ENCODE data around the gene TNFRSF1B. TPM values are rescaled to one million over a fixed set of nuclear protein-coding genes. Genes with fewer than 3 reads are reported as not detected.

The TNFRSF1B gene
- polyA plus RNA-seq, 1 donor from 2014 or later = not detected

DNA sequence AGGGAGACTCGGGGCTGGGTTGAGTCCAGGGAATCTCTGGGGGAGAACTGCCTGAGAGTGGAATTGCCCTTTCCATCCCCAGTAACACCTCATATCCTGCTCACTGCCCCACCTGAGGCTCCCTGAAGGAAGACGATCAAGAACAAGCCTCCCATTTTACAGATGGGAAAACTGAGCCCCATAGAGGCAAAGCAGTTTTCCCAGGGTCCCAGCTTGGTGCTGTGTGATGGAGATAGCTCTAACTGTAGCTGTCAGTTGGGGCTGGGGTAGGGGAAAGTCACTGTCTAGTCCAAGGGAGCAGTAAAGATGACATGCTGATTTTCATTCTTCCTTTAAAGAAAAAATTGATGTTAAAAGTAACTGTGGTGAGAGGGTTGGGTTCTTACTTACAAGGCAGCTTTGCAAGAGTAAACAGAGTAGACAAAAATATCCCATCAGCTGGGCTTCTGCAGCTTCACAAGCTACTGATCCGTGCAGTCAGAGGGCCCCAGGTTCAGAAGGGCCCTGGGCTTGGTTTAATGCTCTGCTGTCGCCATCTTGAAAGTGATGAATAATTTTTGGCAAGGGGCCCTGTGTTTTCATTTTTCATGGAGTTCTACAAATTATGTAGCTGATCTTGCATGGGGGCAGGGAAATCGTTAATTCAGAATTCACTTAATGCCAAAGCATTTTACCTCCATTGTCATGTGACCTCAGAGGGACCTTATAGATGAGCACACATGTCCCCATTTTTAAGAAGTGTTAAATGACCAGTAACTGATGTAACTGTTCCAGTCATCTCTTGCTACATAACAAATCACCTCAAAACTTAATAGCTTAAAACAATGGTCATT, 17.6 kb upstream of the TNFRSF1B start:
- no peaks in the 10 kb centered on the region for H3K9me3 ChIP-seq (ENCODE audit: low read length)
- TF ChIP-seq, protein P1, sequence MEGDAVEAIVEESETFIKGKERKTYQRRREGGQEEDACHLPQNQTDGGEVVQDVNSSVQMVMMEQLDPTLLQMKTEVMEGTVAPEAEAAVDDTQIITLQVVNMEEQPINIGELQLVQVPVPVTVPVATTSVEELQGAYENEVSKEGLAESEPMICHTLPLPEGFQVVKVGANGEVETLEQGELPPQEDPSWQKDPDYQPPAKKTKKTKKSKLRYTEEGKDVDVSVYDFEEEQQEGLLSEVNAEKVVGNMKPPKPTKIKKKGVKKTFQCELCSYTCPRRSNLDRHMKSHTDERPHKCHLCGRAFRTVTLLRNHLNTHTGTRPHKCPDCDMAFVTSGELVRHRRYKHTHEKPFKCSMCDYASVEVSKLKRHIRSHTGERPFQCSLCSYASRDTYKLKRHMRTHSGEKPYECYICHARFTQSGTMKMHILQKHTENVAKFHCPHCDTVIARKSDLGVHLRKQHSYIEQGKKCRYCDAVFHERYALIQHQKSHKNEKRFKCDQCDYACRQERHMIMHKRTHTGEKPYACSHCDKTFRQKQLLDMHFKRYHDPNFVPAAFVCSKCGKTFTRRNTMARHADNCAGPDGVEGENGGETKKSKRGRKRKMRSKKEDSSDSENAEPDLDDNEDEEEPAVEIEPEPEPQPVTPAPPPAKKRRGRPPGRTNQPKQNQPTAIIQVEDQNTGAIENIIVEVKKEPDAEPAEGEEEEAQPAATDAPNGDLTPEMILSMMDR (IDR thresholded peaks at IDR 0.05; ENCODE audit: poor library complexity, severe bottlenecking) = no peak
- TF ChIP-seq, protein P2, sequence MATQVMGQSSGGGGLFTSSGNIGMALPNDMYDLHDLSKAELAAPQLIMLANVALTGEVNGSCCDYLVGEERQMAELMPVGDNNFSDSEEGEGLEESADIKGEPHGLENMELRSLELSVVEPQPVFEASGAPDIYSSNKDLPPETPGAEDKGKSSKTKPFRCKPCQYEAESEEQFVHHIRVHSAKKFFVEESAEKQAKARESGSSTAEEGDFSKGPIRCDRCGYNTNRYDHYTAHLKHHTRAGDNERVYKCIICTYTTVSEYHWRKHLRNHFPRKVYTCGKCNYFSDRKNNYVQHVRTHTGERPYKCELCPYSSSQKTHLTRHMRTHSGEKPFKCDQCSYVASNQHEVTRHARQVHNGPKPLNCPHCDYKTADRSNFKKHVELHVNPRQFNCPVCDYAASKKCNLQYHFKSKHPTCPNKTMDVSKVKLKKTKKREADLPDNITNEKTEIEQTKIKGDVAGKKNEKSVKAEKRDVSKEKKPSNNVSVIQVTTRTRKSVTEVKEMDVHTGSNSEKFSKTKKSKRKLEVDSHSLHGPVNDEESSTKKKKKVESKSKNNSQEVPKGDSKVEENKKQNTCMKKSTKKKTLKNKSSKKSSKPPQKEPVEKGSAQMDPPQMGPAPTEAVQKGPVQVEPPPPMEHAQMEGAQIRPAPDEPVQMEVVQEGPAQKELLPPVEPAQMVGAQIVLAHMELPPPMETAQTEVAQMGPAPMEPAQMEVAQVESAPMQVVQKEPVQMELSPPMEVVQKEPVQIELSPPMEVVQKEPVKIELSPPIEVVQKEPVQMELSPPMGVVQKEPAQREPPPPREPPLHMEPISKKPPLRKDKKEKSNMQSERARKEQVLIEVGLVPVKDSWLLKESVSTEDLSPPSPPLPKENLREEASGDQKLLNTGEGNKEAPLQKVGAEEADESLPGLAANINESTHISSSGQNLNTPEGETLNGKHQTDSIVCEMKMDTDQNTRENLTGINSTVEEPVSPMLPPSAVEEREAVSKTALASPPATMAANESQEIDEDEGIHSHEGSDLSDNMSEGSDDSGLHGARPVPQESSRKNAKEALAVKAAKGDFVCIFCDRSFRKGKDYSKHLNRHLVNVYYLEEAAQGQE (IDR thresholded peaks at IDR 0.05; ENCODE audit: borderline replicate concordance) = no peak
- no peak for TF ChIP-seq EZH2 (IDR thresholded peaks at IDR 0.05; ENCODE audit: borderline replicate concordance, insufficient read depth, low read length, poor library complexity, severe bottlenecking)
- no peak for TF ChIP-seq TAF1 (IDR thresholded peaks at IDR 0.05; ENCODE audit: low read depth)
- no peak for TF ChIP-seq RAD21 (conservative IDR thresholded peaks at IDR 0.05)
- TF ChIP-seq POLR2AphosphoS5 (IDR thresholded peaks at IDR 0.05) = no peak
- TF ChIP-seq MXI1 (conservative IDR thresholded peaks at IDR 0.05; ENCODE audit: poor library complexity, severe bottlenecking) = no peak
- TF ChIP-seq EP300 (conservative IDR thresholded peaks at IDR 0.05; ENCODE audit: poor library complexity, severe bottlenecking) = no peak
- TF ChIP-seq SMC3 (conservative IDR thresholded peaks at IDR 0.05; ENCODE audit: poor library complexity) = no peak

DNA sequence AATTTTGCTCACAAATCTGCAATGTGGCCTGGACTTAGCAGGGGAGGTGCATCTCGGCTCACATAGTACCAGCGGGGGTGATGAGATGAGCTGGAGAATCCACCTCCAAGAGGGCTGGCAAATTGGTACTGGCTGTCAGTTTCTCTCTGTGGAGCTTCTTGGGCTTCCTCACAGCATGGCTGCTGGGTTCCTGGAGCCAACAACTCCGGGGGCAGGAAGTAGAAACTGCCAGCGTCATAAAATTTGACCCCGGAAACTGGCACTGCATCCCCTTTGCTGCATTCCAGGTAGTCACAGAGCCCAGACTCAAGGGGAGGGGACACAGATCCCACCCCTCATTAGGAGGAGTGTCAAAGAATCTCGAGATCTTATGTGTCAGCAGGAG, 17.0 kb upstream of the TNFRSF1B start:
- H3K9me2 ChIP-seq (ENCODE audit: insufficient read depth, low read length) = no peaks in the 10 kb centered on the region
- no peak overlapping the region for H3K4me2 ChIP-seq (ENCODE audit: low read length)
- H3K9ac ChIP-seq (ENCODE audit: low read length) = no peak overlapping the region
- no peaks in the 10 kb centered on the region for H3K27me3 ChIP-seq (ENCODE audit: insufficient read depth, low read depth, low read length)
- no peaks in the 10 kb centered on the region for H3K36me3 ChIP-seq (ENCODE audit: insufficient read depth, low read length)
- H3K27ac ChIP-seq (ENCODE audit: low read length) = no peak overlapping the region
- no peaks in the 10 kb centered on the region for H4K20me1 ChIP-seq (ENCODE audit: insufficient read depth)
- no peaks in the 10 kb centered on the region for H3F3A ChIP-seq (ENCODE audit: insufficient read depth, low read length, poor library complexity, severe bottlenecking)
- no peak overlapping the region for H3K4me3 ChIP-seq (ENCODE audit: low read length)
- no peaks in the 10 kb centered on the region for H3K9me3 ChIP-seq (ENCODE audit: low read length)
- TF ChIP-seq RAD21 (conservative IDR thresholded peaks at IDR 0.05) (no peak), MXI1 (conservative IDR thresholded peaks at IDR 0.05; ENCODE audit: poor library complexity, severe bottlenecking) (no peak), POLR2AphosphoS5 (IDR thresholded peaks at IDR 0.05) (no peak), SMC3 (conservative IDR thresholded peaks at IDR 0.05; ENCODE audit: poor library complexity) (no peak), TAF1 (IDR thresholded peaks at IDR 0.05; ENCODE audit: low read depth) (no peak)
- TF ChIP-seq, protein P2 (IDR thresholded peaks at IDR 0.05; ENCODE audit: borderline replicate concordance) = no peak
- no peak overlapping the region for H2AFZ ChIP-seq (ENCODE audit: low read depth, low read length)
- no peaks in the 10 kb centered on the region for H3K79me2 ChIP-seq (replicated peaks; ENCODE audit: insufficient read depth, low read length)

More for the DNA sequence above, 17.6 kb upstream of the TNFRSF1B start:
- Histone ChIP-seq H3K79me2 (replicated peaks; ENCODE audit: insufficient read depth, low read length) (no peaks in the 10 kb centered on the region), H3F3A (ENCODE audit: insufficient read depth, low read length, poor library complexity, severe bottlenecking) (no peaks in the 10 kb centered on the region), H3K27me3 (ENCODE audit: insufficient read depth, low read depth, low read length) (no peaks in the 10 kb centered on the region), H3K4me2 (ENCODE audit: low read length) (no peak overlapping the region), H3K9me2 (ENCODE audit: insufficient read depth, low read length) (no peaks in the 10 kb centered on the region), H4K20me1 (ENCODE audit: insufficient read depth) (no peaks in the 10 kb centered on the region), H3K4me3 (ENCODE audit: low read length) (no peak overlapping the region), H3K27ac (ENCODE audit: low read length) (no peak overlapping the region), H3K36me3 (ENCODE audit: insufficient read depth, low read length) (no peaks in the 10 kb centered on the region), H2AFZ (ENCODE audit: low read depth, low read length) (no peak overlapping the region), H3K9ac (ENCODE audit: low read length) (no peak overlapping the region)

Data from neural cell (in vitro differentiated cells).